COR-L47 (cell line): Measurements from ENCODE around the gene SPATA2L.

Experiments used
- DNase-seq: peaks from one replicate; lab custom pipeline; 2025; lab: John Stamatoyannopoulos, UW

The SPATA2L gene

GRCh38 chr16:89656435-89657121 is 44.9 kb downstream of the SPATA2L start:
- no peak for DNase-seq

GRCh38 chr16:89655062-89655643 is 46.4 kb downstream of the SPATA2L start:
- no peak for DNase-seq

GRCh38 chr16:89653656-89654295 is 47.7 kb downstream of the SPATA2L start:
- DNase-seq, result no peak

DNA sequence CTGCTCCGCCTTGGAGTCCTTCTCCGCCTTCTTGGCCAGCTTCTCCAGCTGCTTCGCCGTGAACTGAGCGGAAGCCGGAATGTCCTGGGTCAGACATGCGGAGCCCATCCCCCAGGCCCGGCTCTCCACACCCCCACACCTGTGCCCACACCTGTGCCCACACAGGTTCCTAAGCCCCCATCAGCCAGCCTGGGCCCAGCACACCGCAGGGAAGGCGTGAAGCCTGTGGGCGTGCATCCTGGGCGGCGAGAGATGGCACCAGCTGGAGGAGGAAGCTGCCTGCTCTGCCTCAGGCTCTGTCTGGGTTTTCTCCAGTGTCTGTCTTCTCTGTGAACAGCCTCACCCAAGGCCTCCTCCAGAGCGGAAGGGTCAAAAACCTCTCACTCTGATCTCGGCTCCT is 49.9 kb downstream of the SPATA2L start:
- DNase-seq, result no peak

DNA sequence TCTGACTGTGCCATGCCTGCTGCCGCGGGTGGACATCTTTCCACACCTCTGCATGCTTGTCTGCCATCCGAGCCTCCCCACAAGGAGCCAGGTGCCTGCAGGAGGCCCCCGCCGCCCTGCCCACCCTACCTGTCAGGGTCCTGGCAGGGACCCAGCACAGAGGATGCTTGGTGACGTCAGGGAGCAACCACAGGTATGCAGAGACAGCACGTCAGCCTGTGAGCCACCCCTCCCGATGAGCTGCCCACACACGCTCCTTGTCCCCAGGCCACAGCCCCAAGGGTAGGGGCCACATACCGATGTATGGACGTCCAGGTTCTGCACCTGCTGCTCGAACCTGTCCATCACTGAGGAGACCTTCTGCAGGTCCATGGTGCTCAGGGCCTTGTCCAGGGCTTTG is 54.6 kb downstream of the SPATA2L start:
- DNase-seq, result no peak
